HEK293 (cell line): ENCODE data around the gene ACP4.

Experiments used
- GLI4 ChIP-seq: fragments of 450-650 bp; formaldehyde crosslinking; IDR thresholded peaks from 2 replicates; pipeline ENCODE4 v1.5.1; 2016; ENCODE audit warnings: missing biosample characterization, missing genetic modification characterization
- ZIC2 ChIP-seq: fragments of 450-650 bp; formaldehyde crosslinking; IDR thresholded peaks from 2 replicates; pipeline ENCODE4 v1.5.1; 2016; ENCODE audit warnings: missing biosample characterization, missing genetic modification characterization
- ZNF174 ChIP-seq: fragments of 450-650 bp; formaldehyde crosslinking; IDR thresholded peaks from 2 replicates; pipeline ENCODE4 v1.5.0; 2017; ENCODE audit warnings: missing biosample characterization, mild to moderate bottlenecking, missing genetic modification characterization
- ZNF274 ChIP-seq, 2 experiments: fragments of 200-500 bp in 1 of 2; fragments of 450-650 bp in 1 of 2; sonication (Bioruptor generic) in 1 of 2; formaldehyde crosslinking in 1 of 2; IDR thresholded peaks; 2 replicates each; pipeline versions ENCODE4 v1.5.1 to v1.6.1; 2014 to 2016; ENCODE audit warnings: borderline replicate concordance in 1 of 2, inconsistent platforms in 1 of 2, low read length in 1 of 2, missing biosample characterization in 1 of 2, missing genetic modification characterization in 1 of 2
- ZNF423 ChIP-seq: fragments of 450-650 bp; formaldehyde crosslinking; IDR thresholded peaks from 2 replicates; pipeline ENCODE4 v1.5.1; 2016; ENCODE audit warnings: missing biosample characterization, missing genetic modification characterization
- ZNF548 ChIP-seq: fragments of 450-650 bp; formaldehyde crosslinking; IDR thresholded peaks from 2 replicates; pipeline ENCODE4 v1.5.1; 2016; ENCODE audit warnings: missing biosample characterization, missing genetic modification characterization
- TF ChIP-seq, protein P1 (sequence below): fragments of 450-650 bp; formaldehyde crosslinking; IDR thresholded peaks from 2 replicates; pipeline ENCODE4 v1.5.1; 2016; ENCODE audit warnings: missing biosample characterization, missing genetic modification characterization
- TF ChIP-seq, protein P2 (sequence below): fragments of 450-650 bp; formaldehyde crosslinking; IDR thresholded peaks from 2 replicates; pipeline ENCODE4 v1.5.1; 2017; ENCODE audit warnings: missing biosample characterization, missing genetic modification characterization
- TF ChIP-seq, protein P3 (sequence below): fragments of 450-650 bp; formaldehyde crosslinking; IDR thresholded peaks from 2 replicates; pipeline ENCODE4 v1.5.1; 2016; ENCODE audit warnings: missing biosample characterization, missing genetic modification characterization
- TF ChIP-seq, protein P4 (sequence below): fragments of 450-650 bp; IDR thresholded peaks from 2 replicates; pipeline ENCODE4 v1.5.1; 2018; ENCODE audit warnings: missing biosample characterization, mild to moderate bottlenecking, missing genetic modification characterization
- TF ChIP-seq, protein P5 (sequence below): fragments of 450-650 bp; formaldehyde crosslinking; IDR thresholded peaks from 2 replicates; pipeline ENCODE4 v1.5.1; 2017; ENCODE audit warnings: missing biosample characterization, missing genetic modification characterization
- TF ChIP-seq, protein P6 (sequence below): fragments of 450-650 bp; formaldehyde crosslinking; IDR thresholded peaks from 2 replicates; pipeline ENCODE4 v1.5.1; 2017; ENCODE audit warnings: missing biosample characterization, missing genetic modification characterization

DNA sequence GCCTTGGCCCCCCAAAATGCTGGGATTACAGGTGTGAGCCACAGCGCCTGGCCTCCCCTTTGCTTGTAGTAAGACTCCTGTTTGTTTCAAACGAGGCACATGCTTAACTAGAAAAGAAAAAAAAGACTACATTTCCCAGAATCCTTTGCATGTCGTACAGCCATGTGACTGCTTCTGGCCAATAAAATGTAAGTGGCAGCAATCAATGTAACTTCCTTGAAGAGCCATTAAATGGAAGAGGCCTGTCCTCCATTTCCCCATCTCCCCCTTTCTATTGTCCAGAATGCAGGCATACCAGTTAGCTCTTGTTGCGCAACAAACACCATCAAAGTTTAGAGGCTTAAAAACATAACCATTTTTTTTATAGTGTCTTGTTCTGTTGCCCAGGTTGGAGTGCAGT is 30.3 kb upstream of the ACP4 start:
- TF ChIP-seq, protein P1, sequence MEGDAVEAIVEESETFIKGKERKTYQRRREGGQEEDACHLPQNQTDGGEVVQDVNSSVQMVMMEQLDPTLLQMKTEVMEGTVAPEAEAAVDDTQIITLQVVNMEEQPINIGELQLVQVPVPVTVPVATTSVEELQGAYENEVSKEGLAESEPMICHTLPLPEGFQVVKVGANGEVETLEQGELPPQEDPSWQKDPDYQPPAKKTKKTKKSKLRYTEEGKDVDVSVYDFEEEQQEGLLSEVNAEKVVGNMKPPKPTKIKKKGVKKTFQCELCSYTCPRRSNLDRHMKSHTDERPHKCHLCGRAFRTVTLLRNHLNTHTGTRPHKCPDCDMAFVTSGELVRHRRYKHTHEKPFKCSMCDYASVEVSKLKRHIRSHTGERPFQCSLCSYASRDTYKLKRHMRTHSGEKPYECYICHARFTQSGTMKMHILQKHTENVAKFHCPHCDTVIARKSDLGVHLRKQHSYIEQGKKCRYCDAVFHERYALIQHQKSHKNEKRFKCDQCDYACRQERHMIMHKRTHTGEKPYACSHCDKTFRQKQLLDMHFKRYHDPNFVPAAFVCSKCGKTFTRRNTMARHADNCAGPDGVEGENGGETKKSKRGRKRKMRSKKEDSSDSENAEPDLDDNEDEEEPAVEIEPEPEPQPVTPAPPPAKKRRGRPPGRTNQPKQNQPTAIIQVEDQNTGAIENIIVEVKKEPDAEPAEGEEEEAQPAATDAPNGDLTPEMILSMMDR (tag by site-specific recombination) = no peak
- TF ChIP-seq, protein P2, sequence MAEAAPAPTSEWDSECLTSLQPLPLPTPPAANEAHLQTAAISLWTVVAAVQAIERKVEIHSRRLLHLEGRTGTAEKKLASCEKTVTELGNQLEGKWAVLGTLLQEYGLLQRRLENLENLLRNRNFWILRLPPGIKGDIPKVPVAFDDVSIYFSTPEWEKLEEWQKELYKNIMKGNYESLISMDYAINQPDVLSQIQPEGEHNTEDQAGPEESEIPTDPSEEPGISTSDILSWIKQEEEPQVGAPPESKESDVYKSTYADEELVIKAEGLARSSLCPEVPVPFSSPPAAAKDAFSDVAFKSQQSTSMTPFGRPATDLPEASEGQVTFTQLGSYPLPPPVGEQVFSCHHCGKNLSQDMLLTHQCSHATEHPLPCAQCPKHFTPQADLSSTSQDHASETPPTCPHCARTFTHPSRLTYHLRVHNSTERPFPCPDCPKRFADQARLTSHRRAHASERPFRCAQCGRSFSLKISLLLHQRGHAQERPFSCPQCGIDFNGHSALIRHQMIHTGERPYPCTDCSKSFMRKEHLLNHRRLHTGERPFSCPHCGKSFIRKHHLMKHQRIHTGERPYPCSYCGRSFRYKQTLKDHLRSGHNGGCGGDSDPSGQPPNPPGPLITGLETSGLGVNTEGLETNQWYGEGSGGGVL (tag by site-specific recombination) = no peak
- TF ChIP-seq ZNF423 (tag by site-specific recombination) = no peak
- TF ChIP-seq, protein P3, sequence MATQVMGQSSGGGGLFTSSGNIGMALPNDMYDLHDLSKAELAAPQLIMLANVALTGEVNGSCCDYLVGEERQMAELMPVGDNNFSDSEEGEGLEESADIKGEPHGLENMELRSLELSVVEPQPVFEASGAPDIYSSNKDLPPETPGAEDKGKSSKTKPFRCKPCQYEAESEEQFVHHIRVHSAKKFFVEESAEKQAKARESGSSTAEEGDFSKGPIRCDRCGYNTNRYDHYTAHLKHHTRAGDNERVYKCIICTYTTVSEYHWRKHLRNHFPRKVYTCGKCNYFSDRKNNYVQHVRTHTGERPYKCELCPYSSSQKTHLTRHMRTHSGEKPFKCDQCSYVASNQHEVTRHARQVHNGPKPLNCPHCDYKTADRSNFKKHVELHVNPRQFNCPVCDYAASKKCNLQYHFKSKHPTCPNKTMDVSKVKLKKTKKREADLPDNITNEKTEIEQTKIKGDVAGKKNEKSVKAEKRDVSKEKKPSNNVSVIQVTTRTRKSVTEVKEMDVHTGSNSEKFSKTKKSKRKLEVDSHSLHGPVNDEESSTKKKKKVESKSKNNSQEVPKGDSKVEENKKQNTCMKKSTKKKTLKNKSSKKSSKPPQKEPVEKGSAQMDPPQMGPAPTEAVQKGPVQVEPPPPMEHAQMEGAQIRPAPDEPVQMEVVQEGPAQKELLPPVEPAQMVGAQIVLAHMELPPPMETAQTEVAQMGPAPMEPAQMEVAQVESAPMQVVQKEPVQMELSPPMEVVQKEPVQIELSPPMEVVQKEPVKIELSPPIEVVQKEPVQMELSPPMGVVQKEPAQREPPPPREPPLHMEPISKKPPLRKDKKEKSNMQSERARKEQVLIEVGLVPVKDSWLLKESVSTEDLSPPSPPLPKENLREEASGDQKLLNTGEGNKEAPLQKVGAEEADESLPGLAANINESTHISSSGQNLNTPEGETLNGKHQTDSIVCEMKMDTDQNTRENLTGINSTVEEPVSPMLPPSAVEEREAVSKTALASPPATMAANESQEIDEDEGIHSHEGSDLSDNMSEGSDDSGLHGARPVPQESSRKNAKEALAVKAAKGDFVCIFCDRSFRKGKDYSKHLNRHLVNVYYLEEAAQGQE (tag by site-specific recombination) = no peak
- no peak for TF ChIP-seq ZNF274 (IDR thresholded peaks at IDR 0.05; ENCODE audit: low read length)
- TF ChIP-seq ZNF274 (tag by site-specific recombination; IDR thresholded peaks at IDR 0.05; ENCODE audit: borderline replicate concordance) = no peak
- TF ChIP-seq ZNF548 (tag by site-specific recombination) = no peak
- TF ChIP-seq, protein P4, sequence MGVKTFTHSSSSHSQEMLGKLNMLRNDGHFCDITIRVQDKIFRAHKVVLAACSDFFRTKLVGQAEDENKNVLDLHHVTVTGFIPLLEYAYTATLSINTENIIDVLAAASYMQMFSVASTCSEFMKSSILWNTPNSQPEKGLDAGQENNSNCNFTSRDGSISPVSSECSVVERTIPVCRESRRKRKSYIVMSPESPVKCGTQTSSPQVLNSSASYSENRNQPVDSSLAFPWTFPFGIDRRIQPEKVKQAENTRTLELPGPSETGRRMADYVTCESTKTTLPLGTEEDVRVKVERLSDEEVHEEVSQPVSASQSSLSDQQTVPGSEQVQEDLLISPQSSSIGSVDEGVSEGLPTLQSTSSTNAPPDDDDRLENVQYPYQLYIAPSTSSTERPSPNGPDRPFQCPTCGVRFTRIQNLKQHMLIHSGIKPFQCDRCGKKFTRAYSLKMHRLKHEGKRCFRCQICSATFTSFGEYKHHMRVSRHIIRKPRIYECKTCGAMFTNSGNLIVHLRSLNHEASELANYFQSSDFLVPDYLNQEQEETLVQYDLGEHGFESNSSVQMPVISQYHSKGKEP (tag by site-specific recombination) = no peak
- no peak for TF ChIP-seq GLI4
- TF ChIP-seq, protein P5, sequence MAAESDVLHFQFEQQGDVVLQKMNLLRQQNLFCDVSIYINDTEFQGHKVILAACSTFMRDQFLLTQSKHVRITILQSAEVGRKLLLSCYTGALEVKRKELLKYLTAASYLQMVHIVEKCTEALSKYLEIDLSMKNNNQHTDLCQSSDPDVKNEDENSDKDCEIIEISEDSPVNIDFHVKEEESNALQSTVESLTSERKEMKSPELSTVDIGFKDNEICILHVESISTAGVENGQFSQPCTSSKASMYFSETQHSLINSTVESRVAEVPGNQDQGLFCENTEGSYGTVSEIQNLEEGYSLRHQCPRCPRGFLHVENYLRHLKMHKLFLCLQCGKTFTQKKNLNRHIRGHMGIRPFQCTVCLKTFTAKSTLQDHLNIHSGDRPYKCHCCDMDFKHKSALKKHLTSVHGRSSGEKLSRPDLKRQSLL = no peak
- TF ChIP-seq, protein P6, sequence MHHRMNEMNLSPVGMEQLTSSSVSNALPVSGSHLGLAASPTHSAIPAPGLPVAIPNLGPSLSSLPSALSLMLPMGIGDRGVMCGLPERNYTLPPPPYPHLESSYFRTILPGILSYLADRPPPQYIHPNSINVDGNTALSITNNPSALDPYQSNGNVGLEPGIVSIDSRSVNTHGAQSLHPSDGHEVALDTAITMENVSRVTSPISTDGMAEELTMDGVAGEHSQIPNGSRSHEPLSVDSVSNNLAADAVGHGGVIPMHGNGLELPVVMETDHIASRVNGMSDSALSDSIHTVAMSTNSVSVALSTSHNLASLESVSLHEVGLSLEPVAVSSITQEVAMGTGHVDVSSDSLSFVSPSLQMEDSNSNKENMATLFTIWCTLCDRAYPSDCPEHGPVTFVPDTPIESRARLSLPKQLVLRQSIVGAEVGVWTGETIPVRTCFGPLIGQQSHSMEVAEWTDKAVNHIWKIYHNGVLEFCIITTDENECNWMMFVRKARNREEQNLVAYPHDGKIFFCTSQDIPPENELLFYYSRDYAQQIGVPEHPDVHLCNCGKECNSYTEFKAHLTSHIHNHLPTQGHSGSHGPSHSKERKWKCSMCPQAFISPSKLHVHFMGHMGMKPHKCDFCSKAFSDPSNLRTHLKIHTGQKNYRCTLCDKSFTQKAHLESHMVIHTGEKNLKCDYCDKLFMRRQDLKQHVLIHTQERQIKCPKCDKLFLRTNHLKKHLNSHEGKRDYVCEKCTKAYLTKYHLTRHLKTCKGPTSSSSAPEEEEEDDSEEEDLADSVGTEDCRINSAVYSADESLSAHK (tag by site-specific recombination) = no peak
- no peak for TF ChIP-seq ZNF174
- TF ChIP-seq ZIC2 (tag by site-specific recombination) = no peak
